K562 (cell line): Measurements from ENCODE around the gene BTD. TPM values are rescaled to one million over a fixed set of nuclear protein-coding genes. Genes with fewer than 3 reads are reported as not detected.

ENCODE experiments used
- ARNT ChIP-seq, 2 experiments: fragments of 450-650 bp; IDR thresholded peaks; 2 replicates each; pipeline ENCODE4 v1.6.1; 2016; ENCODE audit warnings: mild to moderate bottlenecking in 1 of 2
- C11orf30 ChIP-seq: fragments of 450-650 bp; IDR thresholded peaks from 2 replicates; pipeline ENCODE4 v1.6.1; 2016; ENCODE audit warnings: low read depth, mild to moderate bottlenecking
- CTCF ChIP-seq, 3 experiments: IDR thresholded peaks in 2 of 3; conservative IDR thresholded peaks in 1 of 3; 2 replicates each; pipeline ENCODE4 v1.5.1; 2011 to 2012; ENCODE audit warnings: low read length in 3 of 3, mild to moderate bottlenecking in 3 of 3, control low read depth in 2 of 3, improper control_type of control experiment in 1 of 3, inconsistent platforms in 1 of 3, low read depth in 1 of 3, mixed read lengths in 1 of 3, moderate library complexity in 1 of 3; ENCODE audit not compliant: insufficient read depth in 2 of 3
- E2F5 ChIP-seq: sonication (generic); formaldehyde crosslinking; IDR thresholded peaks from 2 replicates; pipeline ENCODE4 v1.8.0; 2022; ENCODE audit warnings: mild to moderate bottlenecking, missing genetic modification reagents
- FOXK1 ChIP-seq: sonication (generic); formaldehyde crosslinking; IDR thresholded peaks from 2 replicates; pipeline ENCODE4 v1.8.0; 2022; ENCODE audit warnings: missing genetic modification reagents, mild to moderate bottlenecking, borderline replicate concordance
- HIVEP1 ChIP-seq: fragments of 250-450 bp; sonication (Bioruptor Pico); IDR thresholded peaks from 2 replicates; pipeline ENCODE4 v1.4.0; 2020; ENCODE audit warnings: mild to moderate bottlenecking
- ID3 ChIP-seq, 2 experiments: fragments of 250-450 bp in 1 of 2; fragments of 450-650 bp in 1 of 2; sonication (Bioruptor Pico) in 1 of 2; IDR thresholded peaks; 2 replicates each; pipeline versions ENCODE4 v1.6.1 to v1.8.0; 2016 to 2021; ENCODE audit warnings: mild to moderate bottlenecking in 2 of 2, moderate library complexity in 2 of 2, missing compliant biosample characterization in 1 of 2, missing genetic modification characterization in 1 of 2
- JUND ChIP-seq, 2 experiments: IDR thresholded peaks; 2 replicates in 1 of 2; 3 replicates in 1 of 2; pipeline ENCODE4 v1.6.1; 2011; ENCODE audit warnings: borderline replicate concordance in 2 of 2, low read depth in 2 of 2, low read length in 2 of 2, improper control_type of control experiment in 1 of 2, missing biosample characterization in 1 of 2, missing genetic modification characterization in 1 of 2, missing genetic modification reagents in 1 of 2
- KLF1 ChIP-seq: fragments of 450-650 bp; IDR thresholded peaks from 2 replicates; pipeline ENCODE4 v1.6.1; 2016; ENCODE audit warnings: missing genetic modification characterization, missing compliant biosample characterization
- NFE2 ChIP-seq: IDR thresholded peaks from 2 replicates; pipeline ENCODE4 v1.6.1; 2014; ENCODE audit warnings: antibody characterized with exemption, low read depth
- NONO ChIP-seq, 2 experiments: fragments of 200-400 bp in 1 of 2; fragments of 450-650 bp in 1 of 2; formaldehyde crosslinking in 1 of 2; IDR thresholded peaks; 2 replicates each; pipeline ENCODE4 v1.6.1; 2017; ENCODE audit warnings: low read depth in 2 of 2, mild to moderate bottlenecking in 2 of 2, moderate library complexity in 2 of 2, low read length in 1 of 2
- RB1 ChIP-seq: fragments of 450-650 bp; IDR thresholded peaks from 2 replicates; pipeline ENCODE4 v1.6.1; 2017; ENCODE audit warnings: low read depth, mild to moderate bottlenecking
- ZNF668 ChIP-seq: fragments of 250-450 bp; sonication (Bioruptor Pico); IDR thresholded peaks from 2 replicates; pipeline ENCODE4 v1.8.0; 2022; ENCODE audit warnings: mild to moderate bottlenecking, inconsistent platforms
- polyA plus RNA-seq, 8 experiments: library from polyadenylated mRNA; depleted of rRNA in 4 of 8; stranded (reverse) in 5 of 8; unstranded in 3 of 8; fragments of >200 nt; fragmentation: Nextera tagmentation in 2 of 8; fragmentation: Illumina TruSeq in 1 of 8; extraction: Ambion mirVana in 2 of 8; extraction: Trizol in 1 of 8; gene quantifications; 2 replicates each; pipeline versions ENCODE4 v1.2.1 to v1.2.3, GENCODE V29; 2011 to 2014; ENCODE audit warnings: inconsistent platforms in 1 of 8, missing spikeins in 1 of 8
- total RNA-seq, 7 experiments: library from RNA; depleted of rRNA in 6 of 7; stranded (reverse); fragments of >200 nt in 6 of 7; fragmentation: Illumina TruSeq in 2 of 7; extraction: Trizol in 2 of 7; gene quantifications; 2 replicates each; pipeline versions ENCODE4 v1.2.1 to v1.2.3, GENCODE V29; 2011 to 2021; ENCODE audit warnings: low replicate concordance in 1 of 7
- TF ChIP-seq, protein P1 (sequence below): sonication (generic); formaldehyde crosslinking; IDR thresholded peaks from 2 replicates; pipeline ENCODE4 v1.8.0; 2022; ENCODE audit warnings: mild to moderate bottlenecking, missing genetic modification reagents

BTD gene
- total and polyA plus RNA-seq, 9 of the 15 experiments (the other 6 are each of a cell fraction or from before 2014, with no cell fraction given), result 6.6 to 26.2 (median 10.6) TPM

- no peak for TF ChIP-seq NONO (IDR thresholded peaks at IDR 0.05; ENCODE audit: low read depth in 2 of 2, low read length in 1 of 2)
- TF ChIP-seq, protein P1, sequence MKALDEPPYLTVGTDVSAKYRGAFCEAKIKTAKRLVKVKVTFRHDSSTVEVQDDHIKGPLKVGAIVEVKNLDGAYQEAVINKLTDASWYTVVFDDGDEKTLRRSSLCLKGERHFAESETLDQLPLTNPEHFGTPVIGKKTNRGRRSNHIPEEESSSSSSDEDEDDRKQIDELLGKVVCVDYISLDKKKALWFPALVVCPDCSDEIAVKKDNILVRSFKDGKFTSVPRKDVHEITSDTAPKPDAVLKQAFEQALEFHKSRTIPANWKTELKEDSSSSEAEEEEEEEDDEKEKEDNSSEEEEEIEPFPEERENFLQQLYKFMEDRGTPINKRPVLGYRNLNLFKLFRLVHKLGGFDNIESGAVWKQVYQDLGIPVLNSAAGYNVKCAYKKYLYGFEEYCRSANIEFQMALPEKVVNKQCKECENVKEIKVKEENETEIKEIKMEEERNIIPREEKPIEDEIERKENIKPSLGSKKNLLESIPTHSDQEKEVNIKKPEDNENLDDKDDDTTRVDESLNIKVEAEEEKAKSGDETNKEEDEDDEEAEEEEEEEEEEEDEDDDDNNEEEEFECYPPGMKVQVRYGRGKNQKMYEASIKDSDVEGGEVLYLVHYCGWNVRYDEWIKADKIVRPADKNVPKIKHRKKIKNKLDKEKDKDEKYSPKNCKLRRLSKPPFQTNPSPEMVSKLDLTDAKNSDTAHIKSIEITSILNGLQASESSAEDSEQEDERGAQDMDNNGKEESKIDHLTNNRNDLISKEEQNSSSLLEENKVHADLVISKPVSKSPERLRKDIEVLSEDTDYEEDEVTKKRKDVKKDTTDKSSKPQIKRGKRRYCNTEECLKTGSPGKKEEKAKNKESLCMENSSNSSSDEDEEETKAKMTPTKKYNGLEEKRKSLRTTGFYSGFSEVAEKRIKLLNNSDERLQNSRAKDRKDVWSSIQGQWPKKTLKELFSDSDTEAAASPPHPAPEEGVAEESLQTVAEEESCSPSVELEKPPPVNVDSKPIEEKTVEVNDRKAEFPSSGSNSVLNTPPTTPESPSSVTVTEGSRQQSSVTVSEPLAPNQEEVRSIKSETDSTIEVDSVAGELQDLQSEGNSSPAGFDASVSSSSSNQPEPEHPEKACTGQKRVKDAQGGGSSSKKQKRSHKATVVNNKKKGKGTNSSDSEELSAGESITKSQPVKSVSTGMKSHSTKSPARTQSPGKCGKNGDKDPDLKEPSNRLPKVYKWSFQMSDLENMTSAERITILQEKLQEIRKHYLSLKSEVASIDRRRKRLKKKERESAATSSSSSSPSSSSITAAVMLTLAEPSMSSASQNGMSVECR (CRISPR knock-in tag), result no peak
- TF ChIP-seq E2F5 (CRISPR knock-in tag), result no peak
- TF ChIP-seq ZNF668 (CRISPR knock-in tag), result no peak
- TF ChIP-seq ID3 (CRISPR knock-in tag; IDR thresholded peaks at IDR 0.05), result no peak
- no peak for TF ChIP-seq ID3 (tag; IDR thresholded peaks at IDR 0.05)
- no peak for TF ChIP-seq KLF1 (tag)
- no peak for TF ChIP-seq NFE2
- TF ChIP-seq CTCF (IDR thresholded peaks at IDR 0.05 in 2 of 3, conservative IDR thresholded peaks at IDR 0.05 in 1 of 3; ENCODE audit: insufficient read depth in 2 of 3, low read depth in 1 of 3, low read length in 3 of 3), result no peak
- no peak for TF ChIP-seq HIVEP1 (CRISPR knock-in tag)
- no peak for TF ChIP-seq C11orf30
- no peak for TF ChIP-seq JUND (IDR thresholded peaks at IDR 0.05; ENCODE audit: borderline replicate concordance, low read depth, low read length)
- TF ChIP-seq JUND (tag; IDR thresholded peaks at IDR 0.05; ENCODE audit: borderline replicate concordance, low read depth, low read length), result no peak
- no peak for TF ChIP-seq RB1
- no peak for TF ChIP-seq ARNT (IDR thresholded peaks at IDR 0.05)
- no peak for TF ChIP-seq FOXK1
- TF ChIP-seq, all 486 proteins: peak for 0
Measured at GRCh38 chr3:15616053-15616452, 14.5 kb downstream of the BTD start (continued).
